GM19372 (cell line): ENCODE results near the gene RPL15.
"Not testable (repeated sequence)": the region's sequence is repeated elsewhere in the genome, so short reads cannot be mapped to it uniquely, and the experiment has no call there.

Experiments
- ATAC-seq: cut with Tn5 transposase; IDR thresholded peaks from one replicate; pipeline ENCODE4 v1.9.1; 2021; ENCODE audit warnings: mild to moderate bottlenecking, low read depth, moderate library complexity; ENCODE audit not compliant: unreplicated experiment

Gene RPL15

DNA sequence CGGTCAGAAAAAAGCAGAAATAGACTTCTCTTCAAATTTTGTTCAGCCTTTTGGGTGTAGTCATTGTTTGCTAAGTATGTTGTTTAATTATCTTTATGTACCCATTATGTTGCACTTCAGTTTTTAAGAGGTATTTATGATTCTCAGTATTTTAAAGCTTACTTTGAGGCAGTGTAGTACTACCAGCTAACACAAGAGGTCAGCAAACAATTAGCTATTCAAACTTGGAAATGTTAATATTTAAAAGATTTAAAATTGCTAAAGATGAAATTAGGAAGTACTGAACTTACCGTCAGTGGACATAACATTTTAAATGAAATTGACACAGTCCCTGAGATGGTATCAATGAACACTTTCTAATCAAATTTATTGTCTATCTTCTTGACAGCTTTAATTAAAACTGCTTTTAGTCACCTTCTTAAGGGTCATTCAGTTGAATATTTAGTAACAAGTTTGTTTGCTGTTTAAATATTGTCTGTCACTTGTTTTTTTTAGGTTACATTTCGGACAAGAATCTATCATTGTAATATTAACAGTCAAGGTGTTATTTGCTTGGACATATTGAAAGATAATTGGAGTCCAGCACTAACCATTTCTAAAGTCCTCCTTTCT lies 28.2 kb upstream of the RPL15 start:
- no peak for ATAC-seq

DNA sequence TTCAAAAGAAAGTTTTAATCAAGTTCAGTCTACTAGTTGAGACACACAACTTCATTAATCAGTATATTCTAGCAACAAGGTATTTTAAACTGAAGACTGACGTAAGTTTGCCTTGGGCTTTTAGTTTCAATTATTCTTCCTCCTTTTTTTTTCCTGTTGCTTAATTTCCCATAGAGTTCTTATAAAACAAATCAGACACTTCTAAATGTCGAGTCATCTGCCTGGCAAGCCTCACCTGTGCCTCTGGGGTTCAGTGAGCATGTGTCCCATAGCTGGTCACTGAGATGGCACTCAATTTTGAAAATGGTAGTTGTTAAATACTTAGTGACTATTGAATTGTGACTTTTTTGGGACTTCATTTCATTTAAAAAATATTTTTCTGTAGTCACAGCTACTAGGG lies 27.5 kb upstream of the RPL15 start:
- no peak for ATAC-seq

- no peak for ATAC-seq
These were observed 27.0 kb upstream of the RPL15 start for GRCh38 chr3:23889950-23890349.

DNA sequence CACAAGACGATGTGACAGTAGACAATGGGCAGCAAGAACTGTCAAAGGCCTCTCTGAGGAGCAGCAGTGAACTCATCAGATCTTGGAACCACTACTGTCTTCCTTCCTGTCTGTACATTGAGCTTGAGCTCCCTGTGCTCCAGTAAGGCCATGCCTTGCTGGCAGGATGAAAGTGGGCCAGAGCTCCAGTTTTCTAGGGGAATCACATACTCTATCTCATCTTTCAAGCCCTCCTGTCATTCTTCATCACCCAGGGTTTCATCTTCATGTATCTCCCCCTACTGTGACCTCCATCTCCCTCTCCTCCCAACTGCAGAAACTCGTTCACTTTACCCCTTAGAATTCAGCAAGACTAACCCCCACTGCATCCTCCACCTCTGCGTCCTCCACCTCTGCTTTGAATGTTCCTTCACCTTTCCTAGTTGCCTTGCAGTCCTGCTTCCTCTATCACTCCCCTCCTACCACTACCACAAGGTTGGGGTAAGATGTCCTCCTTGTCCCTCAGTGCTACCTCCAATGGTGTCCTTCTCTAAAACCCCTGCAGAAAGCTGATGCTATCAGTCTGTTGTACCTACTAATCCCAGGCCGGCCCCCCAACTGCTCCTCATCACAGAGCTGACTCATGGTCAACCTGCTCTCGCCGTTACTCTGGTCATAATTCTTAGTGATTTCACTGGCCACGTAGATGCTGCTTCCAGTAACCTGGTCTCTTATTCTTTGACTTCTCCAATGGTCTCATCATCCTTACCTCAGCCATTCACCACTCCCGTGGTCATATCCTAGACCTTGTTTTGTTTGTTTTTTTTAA lies 22.5 kb upstream of the RPL15 start:
- ATAC-seq = no peak

DNA sequence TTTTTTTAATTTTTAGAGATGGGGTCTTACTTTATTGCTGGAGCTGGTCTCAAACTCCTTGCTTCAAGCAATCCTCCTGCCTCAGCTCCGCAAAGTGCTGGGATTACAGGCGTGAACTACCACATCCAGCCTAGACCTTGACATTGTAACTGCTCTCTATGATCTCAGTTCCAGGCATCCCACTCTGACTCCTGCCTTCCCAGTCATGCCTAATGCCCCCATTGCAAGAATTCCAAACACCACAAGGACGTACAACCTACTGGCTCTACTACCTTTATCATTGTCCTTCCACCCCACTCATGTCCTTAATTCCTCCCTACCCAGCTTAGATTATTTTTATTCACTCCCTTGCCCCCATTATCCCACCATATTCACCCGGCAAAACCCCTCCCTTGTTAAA lies 21.8 kb upstream of the RPL15 start:
- no peak for ATAC-seq

GRCh38 chr3:23900744-23901143 lies 16.2 kb upstream of the RPL15 start:
- no peak for ATAC-seq

GRCh38 chr3:23904545-23904944 lies 12.4 kb upstream of the RPL15 start:
- ATAC-seq = no peak

DNA sequence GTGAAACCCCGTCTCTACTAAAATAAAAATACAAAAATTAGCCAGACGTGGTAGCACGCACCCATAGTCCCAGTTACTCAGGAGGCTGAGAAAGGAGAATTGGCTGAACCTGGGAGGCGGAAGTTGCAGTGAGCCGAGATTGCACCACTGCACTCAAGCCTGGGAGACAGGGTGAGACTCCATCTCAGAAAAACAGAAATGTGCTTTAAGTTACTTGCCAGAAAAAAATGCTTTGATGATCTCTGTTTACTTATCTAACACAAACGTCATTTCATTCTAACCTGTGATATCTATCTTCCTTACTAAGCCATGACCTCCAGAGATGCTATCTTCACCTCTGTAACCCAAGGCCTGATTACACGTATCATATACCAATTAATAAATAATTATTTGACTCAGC lies 7.6 kb upstream of the RPL15 start:
- no peak for ATAC-seq

DNA sequence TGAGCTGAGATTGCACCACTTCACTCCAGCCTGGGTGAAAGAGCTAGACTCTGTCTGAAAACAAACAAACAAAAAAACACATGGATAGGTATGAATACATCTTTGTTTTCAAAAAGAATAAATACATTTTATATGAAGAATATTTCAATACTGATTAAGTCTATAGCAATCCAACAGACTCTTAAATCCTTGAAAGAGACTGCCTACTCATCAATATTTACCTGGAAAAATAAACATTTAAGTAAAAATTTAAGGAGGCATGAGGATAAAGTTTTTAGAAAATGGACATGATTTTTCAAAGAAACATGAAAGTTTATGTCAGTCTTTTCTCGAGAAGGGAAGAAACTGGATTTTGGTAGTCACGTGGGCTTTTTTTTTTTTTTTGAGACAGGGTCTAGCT lies 5.5 kb upstream of the RPL15 start:
- ATAC-seq = no peak

- not testable (repeated sequence) for ATAC-seq
These were observed 4.6 kb upstream of the RPL15 start for GRCh38 chr3:23912335-23912734.

- no peak for ATAC-seq
These were observed 3.8 kb upstream of the RPL15 start for GRCh38 chr3:23913182-23913581.

DNA sequence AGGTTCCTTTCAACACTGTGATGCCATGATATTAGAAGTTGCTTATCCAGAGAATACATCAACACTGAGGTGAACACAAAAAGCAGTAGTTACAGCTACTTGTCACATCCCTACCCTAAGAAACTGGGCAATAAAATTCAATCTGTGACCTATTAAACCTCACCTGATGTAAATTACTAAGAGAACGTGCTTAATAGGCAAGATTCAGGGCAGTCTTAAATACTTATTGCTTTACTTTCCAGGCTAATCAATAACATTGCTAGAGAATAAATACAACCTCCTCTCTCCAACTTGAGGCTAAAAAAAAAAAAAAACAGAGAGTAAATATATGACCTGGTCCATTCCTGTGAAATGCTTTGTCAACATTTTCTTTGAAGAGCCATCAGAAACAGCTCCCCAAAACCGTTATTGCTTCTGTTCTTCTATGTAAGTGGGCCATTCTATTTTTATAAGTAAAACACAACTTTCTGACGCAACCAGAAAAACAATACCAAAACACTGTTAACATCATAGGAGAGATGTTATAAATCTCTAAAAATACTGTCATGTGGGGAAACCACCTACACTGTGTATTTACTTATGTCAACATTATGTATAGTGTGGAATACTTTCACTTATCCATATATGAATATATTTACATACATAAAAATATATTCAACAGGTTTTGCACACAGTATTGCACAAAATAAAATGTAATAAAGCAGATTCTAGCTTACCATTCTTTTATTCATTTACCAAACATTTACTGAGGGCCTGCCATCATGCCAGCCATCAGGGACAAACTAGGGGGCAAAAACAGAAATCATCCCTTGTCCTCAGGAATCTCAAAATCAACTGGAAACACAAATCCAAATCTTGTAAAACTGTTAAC lies 2.8 kb upstream of the RPL15 start:
- no peak for ATAC-seq

DNA sequence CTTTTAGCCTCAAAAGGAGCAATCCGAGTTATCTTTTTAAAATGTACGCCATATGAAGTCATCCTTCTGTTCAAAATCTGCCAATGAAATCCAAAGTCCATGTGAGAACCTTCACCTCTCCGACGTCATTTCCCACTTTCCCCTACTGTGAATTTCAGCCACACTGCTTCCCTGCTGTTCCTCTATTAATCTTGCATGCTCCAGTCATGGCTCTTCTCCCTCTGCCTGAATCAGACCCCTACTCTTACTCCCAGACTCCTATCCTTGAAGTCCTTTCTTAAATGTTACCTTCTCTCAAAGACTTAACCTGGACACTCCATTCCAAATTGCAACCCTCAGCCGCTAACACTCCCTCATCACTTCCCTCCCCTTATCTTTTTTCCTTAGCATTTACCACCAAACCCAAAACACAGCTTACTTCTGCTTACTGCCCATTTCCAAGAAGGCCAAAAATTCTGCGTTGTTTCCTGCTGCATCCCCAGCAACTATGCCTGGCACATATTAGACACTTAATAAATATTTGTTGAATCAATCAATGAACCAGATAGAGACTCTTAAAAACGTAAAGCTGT lies 1.3 kb upstream of the RPL15 start:
- no peak for ATAC-seq

- ATAC-seq = peak; percentile 41
These were observed 613 bp upstream of the RPL15 start for GRCh38 chr3:23916152-23916885.

DNA sequence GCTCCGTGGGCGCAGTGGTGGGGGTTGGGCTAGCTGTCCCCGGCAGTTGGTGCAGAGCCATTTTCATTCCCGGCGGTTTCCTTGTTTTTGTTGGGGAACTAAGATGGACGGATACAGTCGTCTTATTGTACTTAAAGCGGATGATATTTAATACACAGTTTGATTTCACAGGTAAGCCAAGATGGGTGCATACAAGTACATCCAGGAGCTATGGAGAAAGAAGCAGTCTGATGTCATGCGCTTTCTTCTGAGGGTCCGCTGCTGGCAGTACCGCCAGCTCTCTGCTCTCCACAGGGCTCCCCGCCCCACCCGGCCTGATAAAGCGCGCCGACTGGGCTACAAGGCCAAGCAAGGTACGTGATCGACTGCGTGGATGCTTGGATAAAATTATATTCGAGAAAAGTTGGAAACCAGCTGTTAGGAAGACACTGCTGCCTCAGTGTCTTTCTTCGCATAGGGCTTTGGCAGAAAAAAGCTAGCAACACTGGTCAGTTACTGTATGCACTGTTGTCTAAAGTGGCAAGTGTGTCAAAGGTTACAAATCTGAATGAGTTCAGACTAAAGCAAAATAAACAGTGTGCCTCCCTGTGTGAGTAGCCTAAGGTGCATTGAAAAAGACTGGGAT lies 859 bp downstream of the RPL15 start:
- ATAC-seq = not testable (repeated sequence)

- not testable (repeated sequence) for ATAC-seq
These were observed 1.4 kb downstream of the RPL15 start for GRCh38 chr3:23918331-23918730.

DNA sequence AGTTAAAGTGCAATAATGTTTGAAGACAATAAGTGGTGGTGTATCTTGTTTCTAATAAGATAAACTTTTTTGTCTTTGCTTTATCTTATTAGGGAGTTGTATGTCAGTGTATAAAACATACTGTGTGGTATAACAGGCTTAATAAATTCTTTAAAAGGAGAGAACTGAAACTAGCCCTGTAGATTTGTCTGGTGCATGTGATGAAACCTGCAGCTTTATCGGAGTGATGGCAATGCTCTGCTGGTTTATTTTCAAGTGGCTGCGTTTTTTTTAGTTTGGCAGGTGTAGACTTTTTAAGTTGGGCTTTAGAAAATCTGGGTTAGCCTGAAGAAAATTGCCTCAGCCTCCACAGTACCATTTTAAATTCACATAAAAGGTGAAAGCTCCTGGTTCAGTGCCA lies 2.7 kb downstream of the RPL15 start:
- ATAC-seq = no peak

GRCh38 chr3:23920151-23920655 lies 3.3 kb downstream of the RPL15 start:
- no peak for ATAC-seq

GRCh38 chr3:23921052-23921511 lies 4.2 kb downstream of the RPL15 start:
- no peak for ATAC-seq

- ATAC-seq = no peak
These were observed 6.9 kb downstream of the RPL15 start for GRCh38 chr3:23923786-23924185.
